GM21390 (cell line): Measurements from ENCODE around the gene OR56A5.
A peak's percentile ranks its signal among the peaks of the same experiment; 100 is the strongest.
"Not testable (repeated sequence)": the region's sequence is repeated elsewhere in the genome, so short reads cannot be mapped to it uniquely, and the experiment has no call there.

Source experiments
- ATAC-seq: cut with Tn5 transposase; IDR thresholded peaks from one replicate; pipeline ENCODE4 v1.9.1; 2021; ENCODE audit not compliant: unreplicated experiment

OR56A5 gene

DNA sequence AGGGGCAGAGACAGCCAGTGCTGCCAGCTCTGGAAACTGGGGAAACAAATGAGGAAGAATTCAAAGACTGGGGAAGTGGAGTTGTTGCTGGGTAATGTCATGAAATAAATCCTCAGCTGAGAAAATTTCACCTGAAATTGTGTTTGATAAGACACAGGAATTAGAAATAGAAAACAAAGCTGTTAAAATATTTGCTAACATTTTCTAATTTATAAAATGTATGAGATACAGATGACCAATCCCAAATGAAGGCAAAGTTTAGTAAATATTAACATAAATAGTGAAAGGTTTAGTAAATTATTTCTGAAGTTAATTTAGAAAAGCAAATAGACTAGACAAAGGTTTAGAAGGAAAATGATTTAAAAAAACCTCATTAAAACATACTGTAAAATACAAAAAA, at the start of gene OR56A5:
OR56A5 (minus strand) TSS at position 101 of the 400 bp plus-strand sequence; CDS start at position 101, 0 bp downstream.
- no peak for ATAC-seq

DNA sequence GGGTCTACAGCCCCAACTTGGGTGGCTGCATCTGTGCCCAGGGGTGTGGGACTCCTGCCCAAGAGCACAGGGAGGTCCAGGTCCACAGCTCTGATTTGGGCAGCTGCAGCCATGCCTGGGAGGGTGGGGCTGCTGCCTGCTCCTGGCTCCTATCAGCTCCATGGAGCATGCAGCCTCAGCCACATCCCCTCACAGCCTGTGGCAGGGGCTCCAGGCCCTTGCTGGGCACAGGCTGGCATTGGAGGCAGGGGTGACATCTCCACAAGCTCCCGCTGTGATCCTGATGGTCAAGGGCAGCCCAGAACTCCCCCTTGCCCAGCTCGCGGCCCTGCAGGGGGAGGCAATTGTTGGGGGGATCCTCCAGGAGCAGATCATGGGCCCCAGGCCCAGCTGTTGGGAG, 44.7 kb upstream of the OR56A5 start:
- ATAC-seq, result no peak

GRCh38 chr11:6012035-6012668, 43.9 kb upstream of the OR56A5 start:
- no peak for ATAC-seq

DNA sequence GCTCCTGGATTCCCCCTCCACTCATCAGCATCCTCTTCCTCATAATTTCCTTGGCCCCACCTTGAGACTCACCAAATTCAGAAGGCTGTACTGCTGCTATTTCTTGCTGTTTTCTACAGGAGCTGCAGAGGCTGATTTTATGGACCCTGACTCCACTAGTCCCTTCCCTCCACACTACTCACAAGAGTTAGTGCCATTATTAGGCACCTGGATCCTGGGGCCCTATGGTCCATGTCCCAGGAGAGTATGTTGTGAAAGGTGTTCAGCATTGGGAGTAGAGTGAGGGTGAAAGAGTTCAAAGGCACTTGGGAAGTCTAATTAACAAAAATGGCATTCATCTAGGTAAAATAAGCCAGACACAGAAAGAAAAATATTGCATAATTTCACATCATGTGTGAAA, 38.6 kb upstream of the OR56A5 start, which contains the start of gene OR56A4:
OR56A4 (minus strand) TSS at position 101 of the 400 bp plus-strand sequence. CDS start 3,954 bp downstream, outside the sequence.
- no peak for ATAC-seq

DNA sequence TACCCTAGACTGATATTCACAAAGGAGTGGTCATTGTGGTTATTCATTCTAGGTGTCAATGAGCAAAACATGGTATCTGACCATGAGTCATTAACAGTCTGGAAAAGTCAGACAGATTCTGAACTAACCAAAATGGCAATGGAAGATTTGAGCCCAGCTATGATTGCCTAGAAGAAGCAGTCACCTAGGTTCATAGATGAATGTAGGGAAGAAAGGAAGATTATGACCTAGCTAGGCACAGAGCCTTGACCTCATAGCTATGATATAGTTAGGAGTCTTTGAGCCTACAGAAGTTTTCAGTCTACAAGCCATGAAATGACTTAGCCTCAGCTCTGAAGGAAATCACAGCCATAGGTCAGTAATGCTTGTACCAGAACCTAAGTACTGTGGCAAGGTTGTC, 38.1 kb upstream of the OR56A5 start:
- no peak for ATAC-seq

- no peak for ATAC-seq
Observed at GRCh38 chr11:6002202-6002699, 34.0 kb upstream of the OR56A5 start.

DNA sequence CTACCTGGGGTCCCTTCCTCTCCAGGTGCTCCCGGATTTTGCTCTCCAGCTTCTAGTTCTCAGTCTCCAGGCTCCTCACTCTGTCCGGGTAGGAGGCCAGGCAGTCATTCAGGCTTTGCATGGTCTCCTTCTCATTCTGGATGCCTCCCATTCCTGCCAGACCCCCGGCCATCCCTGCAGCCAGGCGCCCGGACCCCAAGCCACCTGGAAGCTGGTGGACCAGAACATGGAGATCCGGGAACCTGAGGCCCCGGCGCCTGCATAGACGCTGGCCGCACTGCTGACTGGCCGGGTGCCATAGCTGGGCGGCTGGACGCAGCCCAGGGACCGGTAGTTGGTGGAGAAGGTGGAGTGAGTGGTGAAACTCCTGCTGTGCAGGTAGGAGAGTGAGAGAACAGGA, 26.5 kb upstream of the OR56A5 start:
- no peak for ATAC-seq

- ATAC-seq, result peak; percentile 70
Observed at GRCh38 chr11:5992604-5993251, 24.4 kb upstream of the OR56A5 start.

DNA sequence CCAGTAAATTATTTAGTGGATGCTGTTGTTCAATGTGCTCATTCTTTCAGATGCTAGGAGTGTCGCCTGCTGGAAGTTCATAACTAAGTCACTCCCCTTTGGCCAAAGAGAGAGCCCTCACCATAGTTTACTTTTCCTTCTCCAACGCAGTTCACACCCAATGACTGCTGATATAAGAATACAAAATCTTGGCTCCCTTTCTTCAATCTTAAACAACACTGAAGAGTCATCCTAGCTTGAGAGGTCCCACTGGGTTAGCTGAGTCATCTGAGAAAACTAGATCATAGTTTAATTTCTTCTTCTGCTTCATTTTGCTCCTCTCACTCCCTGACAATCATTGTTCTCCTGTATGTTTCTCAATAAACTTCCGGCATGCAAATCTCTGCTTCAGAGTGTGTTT, 23.9 kb upstream of the OR56A5 start:
- peak; percentile 10 for ATAC-seq

DNA sequence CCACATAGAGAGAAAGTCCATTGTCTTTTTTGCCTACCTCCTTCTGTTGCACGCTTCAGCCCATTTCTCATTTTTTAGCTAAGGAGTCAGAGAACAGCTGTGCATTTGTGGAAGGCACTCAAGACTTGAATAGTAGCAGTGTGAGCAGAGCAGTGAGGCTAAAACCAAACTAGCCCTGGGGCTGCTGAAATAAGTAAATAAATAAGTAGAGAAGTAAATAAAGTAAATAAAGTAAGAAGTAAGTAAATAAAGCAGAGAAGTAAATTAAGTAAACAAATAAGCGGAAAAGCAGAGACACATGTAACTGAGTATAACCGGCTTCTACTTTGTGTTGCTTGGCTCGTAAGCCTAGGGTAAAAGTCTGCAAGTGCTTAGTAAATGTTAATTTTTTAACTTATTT, 20.9 kb upstream of the OR56A5 start:
- ATAC-seq, result no peak

- no peak for ATAC-seq
Observed at GRCh38 chr11:5986885-5987284, 18.6 kb upstream of the OR56A5 start, which contains the start of gene OR52L1. TSS of gene OR52L1 (minus strand) at chr11:5986985. CDS start at chr11:5986930, 55 bp downstream.

DNA sequence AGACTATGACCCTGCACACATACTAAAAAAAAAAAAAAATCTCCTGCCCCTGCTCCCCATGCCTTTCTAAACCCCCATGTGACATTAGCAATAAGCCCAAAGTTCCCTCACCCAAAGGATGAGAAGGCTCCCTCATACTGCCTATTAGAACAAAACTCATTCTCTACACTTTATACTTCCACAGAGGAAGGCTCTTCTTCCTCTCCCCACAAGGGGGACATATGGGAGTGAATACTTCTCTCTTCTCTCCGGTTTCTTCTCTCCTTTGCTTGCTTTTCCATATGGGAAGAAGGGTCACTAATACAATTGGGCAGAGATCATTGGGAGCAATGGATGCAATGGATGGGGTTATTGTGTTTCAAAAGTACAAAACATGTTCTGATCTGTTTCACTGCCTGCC, 15.1 kb upstream of the OR56A5 start:
- no peak for ATAC-seq

GRCh38 chr11:5973530-5973929, 5.2 kb upstream of the OR56A5 start:
- no peak for ATAC-seq

DNA sequence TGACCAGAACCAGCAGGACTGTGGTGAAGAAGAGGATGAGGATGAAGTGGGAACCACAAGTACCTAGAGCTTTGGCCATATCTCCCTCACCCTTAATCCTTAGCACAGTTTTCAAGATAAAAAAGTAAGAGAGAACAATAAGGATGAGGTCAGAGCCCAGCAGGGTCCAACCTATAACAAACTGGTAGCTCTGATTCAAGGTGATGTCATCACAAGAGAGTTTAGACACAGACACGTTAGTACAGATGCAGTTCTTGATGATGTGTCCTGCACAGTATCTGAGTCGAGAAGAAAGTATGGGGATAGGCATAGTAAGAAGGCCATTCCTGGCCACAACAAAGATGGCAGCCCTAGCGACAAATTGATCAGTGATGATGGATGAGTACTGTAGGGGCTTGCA, 586 bp downstream of the OR56A5 start:
- ATAC-seq, result no peak

GRCh38 chr11:5966958-5967357, 1.3 kb downstream of the OR56A5 start:
- no peak for ATAC-seq

- not testable (repeated sequence) for ATAC-seq
Observed at GRCh38 chr11:5960704-5961320, 7.5 kb downstream of the OR56A5 start.

- ATAC-seq, result no peak
Observed at GRCh38 chr11:5955586-5955985, 12.7 kb downstream of the OR56A5 start.

- no peak for ATAC-seq
Observed at GRCh38 chr11:5941951-5942350, 26.3 kb downstream of the OR56A5 start, which contains the start of gene OR56A3. TSS of gene OR56A3 (plus strand) at chr11:5942251. CDS start at chr11:5947347, 5,096 bp downstream.

DNA sequence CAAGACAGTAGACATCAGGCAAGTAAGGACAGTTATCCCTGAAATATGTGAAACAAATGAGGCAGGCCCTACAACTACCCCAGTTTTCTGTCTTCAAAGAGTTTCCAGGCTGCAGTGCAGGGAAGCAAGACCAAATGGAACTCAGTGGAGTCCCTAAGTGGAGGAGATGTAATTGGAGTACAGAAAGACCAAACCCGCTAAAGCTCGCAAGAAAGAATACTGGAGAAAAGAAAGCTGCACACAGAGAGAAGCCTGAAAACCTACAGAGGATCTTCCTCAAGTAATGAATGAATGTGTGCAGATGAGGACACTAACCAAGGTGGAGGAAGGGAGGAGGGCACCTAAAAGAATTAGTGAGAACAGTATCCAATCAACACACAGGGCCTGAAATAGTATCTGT, 27.5 kb downstream of the OR56A5 start:
- ATAC-seq, result no peak

- no peak for ATAC-seq
Observed at GRCh38 chr11:5938603-5938965, 29.7 kb downstream of the OR56A5 start.

GRCh38 chr11:5937868-5938602, 30.3 kb downstream of the OR56A5 start:
- ATAC-seq, result no peak
